NCI-H2196 treated with DMSO at 0.1 percent for 48 hours (cell line): ENCODE results near the gene VDR.
A peak's percentile ranks its signal among the peaks of the same experiment; 100 is the strongest.
"Not testable (repeated sequence)": the region's sequence is repeated elsewhere in the genome, so short reads cannot be mapped to it uniquely, and the experiment has no call there.

ENCODE experiments used
- DNase-seq: peaks from one replicate; lab custom pipeline; 2025; ENCODE audit not compliant: unreplicated experiment; lab: John Stamatoyannopoulos, UW

The VDR gene

DNA sequence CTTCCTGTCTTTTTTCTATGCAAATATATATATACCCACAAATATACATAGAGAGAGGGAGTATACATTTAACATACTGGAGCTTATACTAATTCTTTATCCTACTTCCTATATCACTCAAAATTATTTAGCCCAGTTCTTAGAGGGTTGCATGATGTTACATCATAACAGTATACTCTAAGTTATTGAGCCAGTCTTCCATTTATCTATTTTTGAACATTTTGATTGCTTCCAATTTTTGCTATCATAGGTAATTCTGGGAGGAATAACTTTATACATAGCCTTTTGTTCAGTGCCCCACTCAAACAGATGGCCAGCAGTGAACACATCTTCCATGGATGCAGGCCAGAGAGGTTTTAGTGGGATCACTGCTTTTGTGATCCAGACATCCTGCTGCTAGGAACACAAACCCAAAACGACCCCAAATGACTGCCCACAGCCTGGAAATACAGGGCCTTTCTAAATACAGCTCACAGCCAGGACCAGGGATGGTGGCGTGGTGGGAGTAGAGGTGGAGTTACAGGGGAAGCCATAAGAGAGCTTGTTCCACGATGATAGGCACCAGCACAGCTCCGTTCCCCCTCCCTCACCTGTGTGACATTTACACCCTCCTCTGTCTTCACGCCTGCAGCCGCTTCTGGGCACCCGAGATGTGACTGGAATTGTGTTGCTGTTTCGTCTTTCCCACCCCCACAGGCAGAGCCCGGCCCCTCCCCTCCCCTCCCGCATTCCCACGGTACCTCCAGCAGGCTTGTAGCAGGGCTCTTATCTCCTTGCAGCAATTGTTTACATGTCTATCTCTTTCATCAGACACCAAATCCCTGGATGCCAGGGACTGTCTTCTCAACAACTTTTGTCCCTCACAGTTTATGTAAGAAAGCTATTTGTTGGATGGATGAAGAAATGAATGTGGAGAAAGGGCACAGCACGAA is 54.4 kb downstream of the VDR start:
- DNase-seq, result no peak

DNA sequence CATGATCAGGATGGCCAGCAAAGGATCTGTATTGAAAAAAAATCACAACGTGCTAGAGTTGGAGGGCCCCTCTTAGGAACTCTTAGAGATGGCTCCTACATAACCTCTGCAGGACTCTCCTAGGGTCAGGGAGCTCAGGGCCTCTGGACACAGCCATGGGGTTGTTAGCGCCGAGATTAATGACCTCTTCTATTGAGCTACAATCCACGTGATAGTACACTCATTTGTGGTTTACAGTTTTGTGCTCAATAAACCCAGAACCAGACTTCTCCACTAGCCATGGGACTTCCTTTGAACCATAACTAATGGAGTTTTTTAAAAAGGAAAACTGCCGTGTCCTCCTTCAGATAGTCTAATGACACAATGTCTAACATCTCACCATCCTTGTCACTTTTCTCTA is 55.5 kb downstream of the VDR start:
- no peak for DNase-seq

DNA sequence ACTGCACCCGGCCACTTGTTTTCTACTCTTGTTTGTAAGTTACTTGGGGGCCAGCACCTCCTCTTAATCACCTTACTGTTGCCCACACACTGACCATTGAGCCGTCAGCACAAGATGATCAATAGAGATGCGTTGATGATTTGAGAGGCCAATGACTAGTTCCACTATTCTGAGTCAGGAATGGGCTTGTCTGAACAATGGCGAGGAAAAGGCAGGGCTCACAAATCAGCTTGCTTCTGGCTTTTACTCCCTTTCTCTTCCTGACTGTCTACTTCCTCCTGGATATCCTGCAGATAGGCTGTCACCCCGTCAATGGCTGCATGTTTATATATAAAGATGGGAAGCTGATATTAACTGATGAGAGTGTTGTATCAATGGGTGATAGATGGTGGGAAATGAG is 55.9 kb downstream of the VDR start:
- no peak for DNase-seq

DNA sequence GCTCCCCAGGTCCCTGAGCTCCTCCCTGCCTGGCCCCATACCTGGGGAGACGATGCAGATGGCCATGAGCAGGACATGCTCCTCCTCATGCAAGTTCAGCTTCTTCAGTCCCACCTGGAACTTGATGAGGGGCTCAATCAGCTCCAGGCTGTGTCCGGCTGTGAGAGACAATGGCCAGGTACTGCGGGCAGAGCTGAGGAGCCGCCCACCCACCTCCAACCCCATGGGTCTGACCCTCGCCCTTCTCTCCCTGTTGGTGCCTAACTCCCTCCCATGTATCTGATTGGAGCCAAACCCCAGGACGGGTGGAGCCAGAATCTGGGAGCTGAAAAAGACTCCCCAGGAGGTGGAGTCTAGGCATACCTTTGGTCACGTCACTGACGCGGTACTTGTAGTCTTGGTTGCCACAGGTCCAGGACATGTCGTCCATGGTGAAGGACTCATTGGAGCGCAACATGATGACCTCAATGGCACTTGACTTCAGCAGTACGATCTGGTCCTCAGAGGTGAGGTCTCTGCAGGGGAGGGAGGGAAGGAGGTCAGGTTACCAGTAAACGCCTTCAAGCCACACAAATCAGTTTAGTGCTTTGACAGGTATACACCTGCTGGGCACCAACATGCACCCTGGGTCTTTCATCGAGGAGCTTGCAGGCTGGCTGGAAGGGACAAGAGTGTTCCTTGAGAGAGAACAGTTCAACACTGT is 58.3 kb downstream of the VDR start:
- DNase-seq, result no peak

DNA sequence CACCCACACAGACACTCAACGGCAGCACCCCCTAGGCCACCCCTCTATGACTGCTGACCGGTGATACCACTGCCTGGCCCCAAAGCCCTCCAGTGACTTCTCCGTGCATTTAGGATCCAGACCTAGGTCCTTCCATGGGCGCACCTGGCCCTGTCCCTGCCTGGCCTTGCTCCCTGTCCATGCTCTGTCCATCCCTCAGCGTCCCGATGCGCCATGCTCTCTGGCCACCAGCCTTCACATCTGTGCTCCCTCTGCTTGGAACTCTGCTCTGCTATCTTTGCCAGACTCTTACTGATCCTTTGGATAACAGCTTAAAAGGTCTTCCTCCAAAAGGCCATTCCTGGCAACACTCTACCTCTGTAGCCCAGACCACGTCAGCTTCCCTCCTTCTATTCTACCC is 59.7 kb downstream of the VDR start:
- no peak for DNase-seq

DNA sequence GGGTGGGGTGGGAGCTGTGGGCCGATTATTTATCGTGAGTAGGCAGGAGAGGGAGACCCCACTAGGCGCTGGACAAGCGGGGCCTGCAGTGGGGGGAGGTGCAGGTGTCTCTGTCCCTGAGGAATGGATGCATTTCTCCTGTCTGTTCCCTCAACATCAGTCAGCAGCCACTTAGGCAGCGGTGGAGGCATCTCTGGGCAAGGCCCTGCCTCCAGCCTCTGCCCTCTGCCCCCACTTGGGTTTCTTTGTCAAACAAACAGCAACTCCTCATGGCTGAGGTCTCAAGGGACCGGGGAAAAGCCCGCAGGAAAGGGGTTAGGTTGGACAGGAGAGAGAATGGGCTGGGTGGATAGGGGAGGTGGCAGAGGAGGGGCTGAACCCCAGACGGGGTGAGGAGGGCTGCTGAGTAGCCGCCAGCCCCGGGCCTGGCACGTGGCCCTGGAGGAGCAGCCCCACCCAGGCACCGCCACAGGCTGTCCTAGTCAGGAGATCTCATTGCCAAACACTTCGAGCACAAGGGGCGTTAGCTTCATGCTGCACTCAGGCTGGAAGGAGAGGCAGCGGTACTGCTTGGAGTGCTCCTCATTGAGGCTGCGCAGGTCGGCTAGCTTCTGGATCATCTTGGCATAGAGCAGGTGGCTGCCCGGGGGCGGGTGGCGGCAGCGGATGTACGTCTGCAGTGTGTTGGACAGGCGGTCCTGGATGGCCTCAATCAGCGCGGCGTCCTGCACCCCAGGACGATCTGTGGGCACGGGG is 60.4 kb downstream of the VDR start:
- DNase-seq, result no peak

DNA sequence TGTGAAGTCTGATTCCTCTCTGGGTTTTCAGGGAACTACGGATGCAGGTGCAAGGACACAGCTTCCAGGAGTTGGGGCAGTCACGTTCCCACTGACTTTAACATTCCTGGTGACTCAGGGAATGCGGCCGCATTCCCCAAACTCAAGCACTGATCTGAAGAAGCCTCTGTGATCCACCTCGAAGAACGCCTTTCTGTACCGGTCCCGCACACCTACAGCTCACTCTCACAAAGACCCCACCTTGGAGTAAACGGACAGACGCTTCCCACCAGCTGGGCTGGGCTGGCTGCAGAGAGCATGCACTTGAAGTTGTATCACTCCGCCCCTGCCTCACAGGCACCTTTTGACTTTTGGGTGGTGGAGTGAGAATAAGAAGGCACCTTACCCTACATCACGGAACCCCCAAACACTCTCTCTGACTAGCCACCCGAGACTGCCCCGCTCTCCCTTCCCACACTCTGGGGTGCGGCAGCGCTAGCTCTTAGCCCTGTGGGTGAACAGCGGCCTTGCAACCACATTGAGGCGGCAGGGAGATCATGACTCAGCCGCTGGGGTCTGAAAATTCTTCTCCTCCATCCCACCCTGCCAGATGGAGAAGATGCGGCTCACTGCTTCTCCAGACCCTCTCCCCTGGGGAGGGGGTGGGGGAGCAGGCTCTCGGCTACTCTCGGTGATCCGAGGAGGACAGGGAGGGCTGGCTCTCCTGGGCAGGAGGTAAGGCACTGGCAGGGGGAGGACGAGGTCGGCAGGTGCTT is 61.4 kb downstream of the VDR start:
- DNase-seq, result no peak

DNA sequence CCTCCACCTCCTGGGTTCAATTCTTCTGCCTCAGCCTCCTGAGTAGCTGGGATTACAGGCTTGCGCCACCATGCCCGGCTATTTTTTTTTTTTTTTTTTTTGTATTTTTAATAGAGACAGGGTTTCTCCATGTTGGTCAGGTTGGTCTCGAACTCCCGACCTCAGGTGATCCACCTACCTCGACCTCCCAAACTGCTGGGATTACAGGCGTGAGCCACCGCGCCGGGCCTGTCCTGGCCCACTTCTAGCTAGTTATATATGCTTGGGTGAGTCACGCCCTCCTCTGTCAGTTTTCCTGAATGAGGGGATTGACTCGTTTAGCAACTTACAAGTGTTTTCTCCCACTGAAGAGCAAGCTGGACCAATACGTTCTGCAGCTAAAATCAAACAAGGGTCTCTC is 62.3 kb downstream of the VDR start:
- DNase-seq, result not testable (repeated sequence)

DNA sequence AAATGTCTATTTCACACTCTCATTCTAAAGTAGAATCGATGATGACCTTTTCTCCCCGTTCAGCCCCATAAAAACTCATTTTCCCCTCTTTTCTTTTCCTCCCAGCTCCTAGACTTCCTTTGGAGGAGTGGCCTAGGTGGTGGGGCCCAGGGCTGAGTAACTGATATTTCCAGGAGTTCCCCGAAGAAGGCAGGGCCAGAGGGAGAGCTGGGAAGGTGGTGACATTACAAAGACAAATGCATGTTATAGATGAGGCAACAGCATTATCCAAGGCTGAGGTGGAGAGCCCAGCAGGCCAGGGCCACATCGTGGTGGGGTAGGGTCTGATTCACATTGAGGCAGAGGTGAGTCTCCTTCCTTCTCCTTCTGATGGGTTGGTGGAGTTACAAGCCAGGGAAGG is 62.9 kb downstream of the VDR start:
- no peak for DNase-seq

DNA sequence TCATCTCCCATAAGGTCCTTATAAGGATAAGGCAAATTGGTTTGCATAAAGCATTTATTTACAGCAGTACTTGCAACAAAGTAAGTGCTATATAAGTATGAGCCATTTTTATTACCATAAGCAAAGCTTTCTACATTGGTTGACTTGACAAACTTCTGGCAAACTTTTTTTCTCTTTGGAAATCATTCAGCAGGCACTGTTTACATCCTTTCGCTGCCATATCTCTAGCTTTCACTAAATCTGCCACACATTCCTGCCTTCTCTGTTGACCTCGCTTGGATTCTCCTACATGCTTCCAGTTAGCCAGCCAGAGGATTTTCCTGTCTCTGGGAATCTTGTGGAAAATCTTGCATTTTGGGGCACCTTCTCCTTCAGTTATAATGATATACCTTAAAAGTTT is 63.3 kb downstream of the VDR start:
- DNase-seq, result no peak

DNA sequence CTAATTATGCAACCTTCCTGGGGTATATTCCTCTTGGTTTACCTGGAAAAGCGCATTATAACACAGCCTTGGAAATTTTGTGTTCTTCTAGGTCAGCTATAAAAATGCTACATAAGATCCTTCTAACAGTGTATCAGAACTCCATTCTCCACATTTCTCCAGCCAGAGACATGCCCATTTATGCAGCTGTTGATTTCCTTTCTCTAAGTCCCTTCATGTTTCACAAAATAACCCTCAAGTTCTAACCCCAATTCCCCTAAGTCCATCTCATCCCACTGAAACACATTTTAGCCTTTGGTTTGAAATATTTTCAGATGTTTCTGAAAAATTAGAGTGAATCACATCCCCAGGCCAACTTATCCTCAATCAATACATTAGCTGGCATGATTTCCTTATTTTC is 64.2 kb downstream of the VDR start:
- no peak for DNase-seq

DNA sequence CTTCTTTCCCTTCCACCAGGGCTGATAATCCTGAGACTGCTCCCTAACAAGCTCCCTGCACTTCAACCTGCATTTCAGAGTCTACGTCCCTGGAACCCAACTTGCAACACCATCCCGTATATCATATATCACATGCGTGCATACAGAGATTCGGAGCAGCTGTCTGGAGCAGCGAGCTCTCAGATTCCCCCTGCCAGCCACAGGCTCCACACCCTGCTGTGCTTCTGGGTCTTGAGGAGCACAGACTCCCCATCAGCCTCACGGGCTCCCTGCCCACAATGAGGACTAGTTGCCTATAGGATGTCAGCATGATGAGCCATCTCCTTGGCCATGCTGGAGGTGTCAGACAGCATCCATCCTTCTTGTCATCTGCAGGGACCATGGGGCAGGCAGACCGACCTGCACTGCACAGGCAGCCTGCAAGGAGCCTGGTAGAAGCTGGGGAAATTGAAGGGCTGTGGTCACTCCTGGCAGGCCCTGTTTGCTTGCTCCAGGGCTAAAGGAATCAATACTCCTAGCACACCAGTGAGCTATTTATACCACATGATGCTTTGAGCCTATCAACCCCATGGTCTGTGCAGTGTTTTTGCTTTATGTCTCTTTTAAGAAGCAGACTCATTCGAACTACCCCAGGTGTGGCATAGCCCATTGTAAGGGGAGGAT is 65.4 kb downstream of the VDR start:
- no peak for DNase-seq

DNA sequence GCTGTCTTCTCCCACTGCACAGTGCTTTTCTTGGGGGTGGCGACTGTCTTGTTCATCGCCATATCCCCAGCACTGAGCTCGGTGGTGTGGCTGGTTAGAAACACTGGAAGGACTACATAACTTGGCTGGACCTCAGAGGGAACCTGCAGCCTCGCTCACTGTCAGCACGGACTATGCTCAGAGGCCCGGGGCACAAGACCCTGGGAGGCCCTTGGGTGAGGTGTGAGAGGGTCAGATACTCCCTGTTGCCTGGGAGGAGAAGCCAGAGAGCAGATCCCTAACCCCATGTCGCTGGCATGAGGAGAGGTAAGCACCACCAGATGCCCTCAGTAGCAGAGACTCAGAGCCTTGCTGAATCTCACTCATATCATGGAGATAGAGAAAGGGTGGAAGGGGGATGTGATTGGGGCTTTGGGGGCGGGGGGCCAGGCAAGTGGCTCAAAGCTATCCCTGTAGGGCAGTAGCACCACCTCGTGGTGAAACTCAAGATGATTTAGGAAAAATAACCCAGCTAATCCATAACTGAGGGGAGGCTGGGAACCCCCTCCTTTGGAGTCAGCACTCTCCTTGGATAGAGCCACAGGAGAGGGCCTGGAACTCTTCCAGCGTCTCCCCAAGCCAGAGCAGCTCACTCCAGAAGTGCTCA is 66.4 kb downstream of the VDR start:
- no peak for DNase-seq

DNA sequence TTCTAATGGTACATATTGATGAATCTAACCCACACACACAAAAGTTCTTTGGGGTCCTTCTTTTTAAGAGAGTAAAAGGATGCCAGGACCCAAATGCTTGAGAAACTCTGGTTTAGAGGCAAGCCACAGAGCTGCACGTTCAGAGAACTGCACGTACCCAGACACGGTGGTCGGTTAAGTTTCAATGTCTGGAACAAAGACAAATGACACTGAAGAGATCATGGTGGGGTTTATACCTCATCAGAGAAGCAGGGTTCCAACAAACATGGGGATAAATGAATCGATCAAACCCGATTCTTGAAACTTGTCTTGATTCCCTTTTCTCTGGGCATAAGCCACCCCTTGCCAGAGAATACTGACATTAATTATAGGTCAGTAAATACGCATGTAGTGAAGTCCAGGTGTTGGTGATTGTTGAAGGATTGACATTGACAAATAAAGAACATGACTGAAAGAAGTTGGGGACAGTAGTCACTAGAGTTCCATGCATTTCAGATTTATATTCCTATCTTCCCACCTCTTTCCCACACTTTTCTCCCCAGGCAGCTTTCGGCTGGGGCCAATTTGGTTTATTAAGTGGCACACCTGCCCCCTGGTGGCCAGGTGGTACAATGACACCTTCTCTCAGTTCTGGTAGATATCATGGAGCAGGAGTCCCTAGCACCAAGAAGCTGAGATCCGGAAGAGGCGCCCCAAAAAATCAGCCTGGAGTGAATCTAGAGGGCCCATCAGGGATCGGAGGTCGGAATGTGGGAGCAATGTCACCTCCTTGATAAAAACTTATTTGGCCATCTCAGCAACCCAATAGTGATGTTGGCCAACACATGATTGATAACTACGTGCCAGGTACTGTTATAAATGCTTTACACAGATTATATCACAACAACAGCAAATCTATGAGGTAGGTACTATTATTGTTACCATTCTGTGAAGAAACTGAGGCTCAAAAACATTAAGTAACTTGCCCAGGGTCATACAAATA is 67.3 kb downstream of the VDR start:
- peak; percentile 32 for DNase-seq

DNA sequence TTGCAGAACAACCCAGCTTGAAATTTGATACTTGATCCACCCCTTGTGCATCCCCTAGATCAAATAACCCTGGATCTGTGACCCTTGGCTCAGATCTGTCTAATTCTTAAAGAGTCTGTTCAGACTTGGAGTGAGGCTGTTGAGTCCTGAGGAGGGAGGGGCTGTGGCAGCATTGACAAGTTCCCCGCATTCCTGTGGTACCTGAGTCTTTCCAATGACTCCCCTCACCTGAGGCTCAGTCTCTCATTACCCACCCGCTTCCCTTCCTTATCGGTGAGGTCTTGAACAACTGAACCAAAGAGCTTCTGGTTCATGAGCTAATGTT is 69.0 kb downstream of the VDR start:
- DNase-seq, result no peak

DNA sequence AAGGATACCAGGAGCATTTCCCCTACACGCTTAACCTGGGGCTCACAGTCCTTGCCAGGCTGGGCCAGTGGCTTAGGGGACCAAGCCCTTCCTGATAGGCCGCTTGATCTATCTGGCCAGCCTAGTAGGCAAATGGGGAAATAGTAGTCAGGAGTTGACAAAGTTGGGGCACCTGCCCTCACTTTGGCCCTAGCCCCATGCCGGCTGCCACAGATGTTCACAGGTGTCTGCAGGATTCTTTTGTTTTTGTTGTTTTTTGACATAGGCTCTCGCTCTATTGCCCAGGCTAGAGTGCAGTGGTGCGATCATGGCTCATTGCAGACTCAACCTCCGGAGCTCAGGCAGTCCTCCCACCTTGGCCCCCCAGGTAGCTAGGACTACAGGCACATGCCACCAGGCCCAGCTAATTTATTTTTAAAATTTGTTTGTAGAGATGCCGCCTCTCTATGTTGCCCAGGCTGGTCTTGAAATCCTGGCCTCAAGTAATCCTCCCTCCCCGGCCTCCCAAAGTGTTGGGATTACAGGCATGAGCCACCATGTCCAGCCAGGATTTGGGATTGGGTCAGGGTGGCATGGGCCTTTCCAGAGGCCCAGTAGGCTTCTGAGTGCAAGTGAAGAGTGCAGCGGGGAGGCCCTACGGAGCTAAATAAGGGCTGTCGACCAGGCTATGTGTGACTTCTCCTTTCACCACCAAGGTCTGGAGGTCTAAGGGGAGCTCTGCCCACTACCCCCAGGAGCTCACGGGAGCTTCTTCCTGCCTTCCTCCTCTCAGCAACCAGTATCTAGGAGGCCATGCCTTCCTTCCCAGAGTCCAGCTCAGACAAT is 69.6 kb downstream of the VDR start:
- no peak for DNase-seq

DNA sequence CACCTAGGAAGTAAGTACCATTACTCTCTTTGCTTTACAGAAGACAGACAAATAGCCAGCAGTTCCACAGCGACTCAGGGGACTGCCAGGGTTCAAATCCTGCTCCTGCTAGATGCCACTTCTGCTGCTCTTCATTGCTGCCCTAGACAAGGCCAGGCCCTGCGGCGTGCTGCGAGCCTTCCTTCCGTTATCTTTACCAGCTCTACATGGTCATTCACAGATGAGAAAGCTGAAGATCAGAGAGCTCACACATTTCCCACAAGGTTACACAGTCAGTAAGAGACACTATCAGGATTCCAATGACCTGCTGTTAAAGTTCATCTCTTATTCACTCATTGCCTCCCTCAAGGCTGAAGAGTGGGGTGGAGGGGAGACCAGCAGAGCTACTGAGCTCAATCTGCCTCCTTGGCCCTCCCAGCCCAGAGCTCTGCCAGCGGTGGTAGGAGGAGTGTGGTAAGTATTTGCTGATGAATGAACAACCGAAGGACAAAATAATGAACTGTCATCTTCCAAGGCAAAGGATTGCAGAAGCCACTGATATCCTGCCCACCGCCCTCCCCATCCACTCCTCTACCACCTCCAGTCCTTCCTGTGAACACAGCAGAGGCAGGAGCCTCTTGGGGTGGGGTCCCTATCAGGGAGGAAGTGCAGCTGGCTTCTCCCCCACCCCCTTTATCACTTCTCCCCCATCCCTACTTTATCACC is 70.4 kb downstream of the VDR start:
- DNase-seq, result no peak
